GM12878 (cell line): Measurements from ENCODE around the gene POLD4. TPM values are rescaled to one million over a fixed set of nuclear protein-coding genes. Genes with fewer than 3 reads are reported as not detected.

Experiments used
- ATAC-seq: fragments of 200-7000 bp; cut with Tn5 transposase; 3 replicates; pipeline ENCODE4 v1.9.1; 2020; ENCODE audit warnings: mild to moderate bottlenecking, moderate library complexity
- BruUV-seq: library from RNA; stranded (reverse); fragments of 400-500 nt; replicated peaks from 2 replicates; lab custom pipeline; 2021; lab: Mats Ljungman, UMichigan
- CTCF ChIA-PET: fragments of 300-600 bp; sonication (Branson Sonifier 250); formaldehyde crosslinking; extraction: SDS; loops from one replicate; lab custom pipeline; 2021; ENCODE audit warnings: inconsistent platforms; lab: Yijun Ruan, JAX
- POLR2A ChIA-PET: fragments of 350-600 bp; formaldehyde crosslinking; extraction: SDS; loops from one replicate; lab custom pipeline; 2021; ENCODE audit warnings: inconsistent platforms; lab: Charles Lee
- RAD21 ChIA-PET: fragments of 300-600 bp; sonication (Branson Sonifier 250); formaldehyde crosslinking; loops from one replicate; lab custom pipeline; 2023; ENCODE audit warnings: antibody characterized with exemption; ENCODE audit not compliant: unreplicated experiment; lab: Charles Lee
- SMC1A ChIA-PET: fragments of 300-600 bp; sonication (Branson Sonifier 250); formaldehyde crosslinking; loops from one replicate; lab custom pipeline; 2023; ENCODE audit not compliant: unreplicated experiment, uncharacterized antibody; lab: Charles Lee
- DNase-seq: peaks from one replicate; pipeline ENCODE4 v3.0.0-alpha.2; 2011; ENCODE audit warnings: low read depth, low spot score
- FAIRE-seq: peaks from 3 replicates; lab custom pipeline; 2011; peaks lifted over from hg19 to GRCh38; lab: Jason Lieb, UNC
- H2AFZ ChIP-seq: 2 replicates; pipeline ENCODE4 v1.6.0; 2011; ENCODE audit warnings: low read depth, low read length, control low read depth; ENCODE audit not compliant: control insufficient read depth
- H3K27ac ChIP-seq: 2 replicates; pipeline ENCODE4 v1.5.1; 2011; ENCODE audit warnings: control low read depth; ENCODE audit not compliant: control insufficient read depth, insufficient read depth
- H3K27me3 ChIP-seq, 2 experiments: replicated peaks in 1 of 2; 2 replicates each; pipeline versions ENCODE4 v1.6.0 to v1.6.1; 2011; ENCODE audit warnings: low read length in 1 of 2; ENCODE audit not compliant: control insufficient read depth in 2 of 2, insufficient read depth in 2 of 2
- H3K36me3 ChIP-seq, 2 experiments: 2 replicates each; pipeline ENCODE4 v1.5.1; 2011; ENCODE audit warnings: low read length in 1 of 2; ENCODE audit not compliant: control insufficient read depth in 2 of 2, insufficient read depth in 2 of 2
- H3K4me1 ChIP-seq: 2 replicates; pipeline ENCODE4 v1.6.1; 2011; ENCODE audit warnings: mild to moderate bottlenecking, low read length, moderate library complexity, mixed read lengths; ENCODE audit not compliant: control insufficient read depth, insufficient read depth
- H3K4me2 ChIP-seq: 2 replicates; pipeline ENCODE4 v1.6.0; 2011; ENCODE audit warnings: control low read depth; ENCODE audit not compliant: control insufficient read depth, insufficient read depth
- H3K4me3 ChIP-seq: fragments of 200-600 bp; sonication (generic); 2 replicates; pipeline ENCODE4 v1.5.1; 2016
- H3K79me2 ChIP-seq: 2 replicates; pipeline ENCODE4 v1.6.0; 2011; ENCODE audit warnings: low read length; ENCODE audit not compliant: control insufficient read depth, insufficient read depth
- H3K9ac ChIP-seq: 2 replicates; pipeline ENCODE4 v1.8.0; 2011; ENCODE audit warnings: low read length, control low read depth, mixed read lengths; ENCODE audit not compliant: control insufficient read depth, insufficient read depth
- H3K9me3 ChIP-seq: replicated peaks from 3 replicates; pipeline ENCODE4 v1.5.1; 2011; ENCODE audit warnings: mild to moderate bottlenecking, low read length; ENCODE audit not compliant: control insufficient read depth, insufficient read depth
- H4K20me1 ChIP-seq: 2 replicates; pipeline ENCODE4 v1.6.0; 2011; ENCODE audit not compliant: control insufficient read depth, insufficient read depth
- CBX5 ChIP-seq: sonication (generic); IDR thresholded peaks from 2 replicates; pipeline ENCODE4 v1.6.1; 2016; ENCODE audit warnings: low read depth, moderate library complexity, mild to moderate bottlenecking, inconsistent platforms
- CHD1 ChIP-seq: IDR thresholded peaks from 2 replicates; pipeline ENCODE4 v1.6.1; 2012; ENCODE audit warnings: low read depth, low read length, improper control_type of control experiment
- JUND ChIP-seq: IDR thresholded peaks from 2 replicates; pipeline ENCODE4 v1.6.1; 2012; ENCODE audit warnings: low read depth, mild to moderate bottlenecking, low read length, improper control_type of control experiment, moderate library complexity
- POLR2A ChIP-seq: IDR thresholded peaks from 2 replicates; pipeline ENCODE4 v1.6.1; 2011; ENCODE audit warnings: low read depth, mild to moderate bottlenecking, low read length
- POLR2AphosphoS5 ChIP-seq: IDR thresholded peaks from 2 replicates; pipeline ENCODE4 v1.6.1; 2011; ENCODE audit warnings: mild to moderate bottlenecking, low read length, inconsistent platforms
- RBBP5 ChIP-seq: fragments of 200-600 bp; sonication (generic); conservative IDR thresholded peaks from 2 replicates; pipeline ENCODE4 v1.6.1; 2016
- ZNF384 ChIP-seq: IDR thresholded peaks from 2 replicates; pipeline ENCODE4 v1.6.1; 2012; ENCODE audit warnings: low read depth, mild to moderate bottlenecking, low read length, improper control_type of control experiment, borderline replicate concordance
- ZZZ3 ChIP-seq: IDR thresholded peaks from 2 replicates; pipeline ENCODE4 v1.6.1; 2011; ENCODE audit warnings: low read depth; ENCODE audit not compliant: control insufficient read depth, insufficient read length
- WGBS: methylation state at CpG from one replicate; pipeline ENCODE4 v1.1.6; 2016; ENCODE audit warnings: low lambda C conversion rate; ENCODE audit not compliant: insufficient replicate concordance, insufficient coverage; ENCODE audit errors: missing lambda C conversion rate; 5-methylcytosine and 5-hydroxymethylcytosine counted together
- in situ Hi-C: fragments of 300-500 bp; cut with MboI; formaldehyde crosslinking; loops from 9 replicates; pipeline ENCODE4 v1.14.3; 2018; ENCODE audit warnings: mixed read lengths
- intact Hi-C: fragments of 100-400 bp; cut with micrococcal nuclease; formaldehyde crosslinking; loops from one replicate; pipeline ENCODE4 v1.14.2; 2022; ENCODE audit not compliant: unreplicated experiment
- polyA plus RNA-seq, 11 experiments: library from polyadenylated mRNA; depleted of rRNA in 4 of 11; unstranded in 6 of 11; stranded (reverse) in 5 of 11; fragments of >200 nt; fragmentation: Nextera tagmentation in 4 of 11; fragmentation: Illumina TruSeq in 1 of 11; extraction: Ambion mirVana in 4 of 11; extraction: Trizol in 1 of 11; gene quantifications; 1 replicate in 1 of 11; 2 replicates in 10 of 11; pipeline versions ENCODE4 v1.2.1 to v1.2.3, GENCODE V29; 2011 to 2016; ENCODE audit warnings: inconsistent platforms in 2 of 11, missing spikeins in 2 of 11, low read depth in 1 of 11
- total RNA-seq, 4 experiments: library from RNA; depleted of rRNA in 3 of 4; stranded (reverse); fragments of >200 nt in 3 of 4; fragmentation: Illumina TruSeq in 1 of 4; extraction: Trizol in 1 of 4; gene quantifications; 2 replicates each; pipeline versions ENCODE4 v1.2.1 to v1.2.3, GENCODE V29; 2013 to 2021
- TF ChIP-seq, protein P1 (sequence below), 3 experiments: IDR thresholded peaks in 2 of 3; conservative IDR thresholded peaks in 1 of 3; 2 replicates each; pipeline ENCODE4 v1.5.1; 2011; ENCODE audit warnings: low read depth in 3 of 3, low read length in 3 of 3, mild to moderate bottlenecking in 3 of 3, control low read depth in 2 of 3, moderate library complexity in 2 of 3, inconsistent platforms in 1 of 3, mixed read lengths in 1 of 3; ENCODE audit not compliant: control insufficient read depth in 2 of 3, insufficient read depth in 1 of 3; ENCODE audit errors: extremely low read depth in 1 of 3

Gene POLD4
- total and polyA plus RNA-seq, 10 of the 15 experiments (the other 5 are each of a cell fraction or from before 2014, with no cell fraction given) = 8.1 to 176 (median 88.1) TPM

DNA sequence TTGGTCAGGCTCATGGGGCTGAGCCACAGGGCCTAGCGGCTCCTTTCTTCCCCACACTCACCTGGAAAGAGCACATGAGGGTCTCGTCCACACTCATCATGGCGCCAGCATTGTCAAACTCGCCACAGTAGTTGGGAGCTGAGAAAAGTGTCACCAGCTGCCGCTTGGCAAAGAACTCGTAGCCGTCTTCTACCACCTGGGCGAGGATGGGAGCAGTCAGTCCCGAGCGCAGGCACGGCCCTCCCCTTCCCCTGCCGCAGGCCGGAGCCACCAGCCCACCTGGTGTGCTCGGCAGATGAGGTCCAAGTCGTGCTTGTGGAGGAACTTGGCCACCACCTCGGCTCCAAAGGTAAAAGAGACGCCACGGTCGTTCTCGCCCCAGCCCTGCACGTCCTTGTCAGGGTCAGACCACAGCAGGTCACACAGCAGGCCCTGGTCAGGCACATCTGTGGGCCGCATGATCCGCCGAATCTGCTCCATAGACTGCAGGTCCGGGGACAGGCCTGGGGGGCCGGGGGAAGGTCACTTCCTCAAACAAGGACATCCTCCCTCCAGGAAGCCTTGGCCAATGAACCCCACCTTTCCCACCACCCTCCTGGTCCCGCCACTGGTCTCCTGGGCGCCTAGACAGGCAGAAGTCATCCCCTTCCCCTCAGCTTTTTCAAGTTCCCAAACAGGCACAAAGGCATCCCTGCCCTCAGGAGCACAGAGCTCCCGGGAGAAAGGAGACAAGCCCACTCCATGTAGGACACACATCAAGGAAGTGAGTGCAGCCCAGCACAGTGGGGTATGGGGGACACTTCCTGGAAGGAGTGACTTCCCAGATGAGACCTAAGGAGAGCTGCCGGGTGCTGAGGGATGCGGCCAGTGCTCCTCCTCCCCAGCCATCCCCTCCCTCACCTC is 45.6 kb upstream of the POLD4 start:
- ChIA-PET POLR2A (interaction anchor here (1.0 to 7.3 kb wide), 2 partner anchors 29 to 87 kb away, joined by 3 to 112 read pairs; partner anchors contain the start of genes AIP and RPS6KB2), CTCF (no interaction called here), SMC1A (interaction anchor here (1.3 kb wide), 1 partner anchor 30 kb away, joined by 3 read pairs; the partner anchor contains the start of gene RPS6KB2), RAD21 (interaction anchor here (3.5 kb wide), 1 partner anchor 68 kb away, joined by 72 read pairs; the partner anchor contains the start of gene TMEM134)
- Histone ChIP-seq H3K36me3 (peaks cover 23 to 29% of the 10 kb centered on the region in 2 experiments), H3K4me1 (peaks cover 30% of the 10 kb centered on the region), H4K20me1 (no peaks in the 10 kb centered on the region; the same call in 1 of the 2 replicates), H3K9ac (no peak overlapping the region), H3K4me3 (no peak overlapping the region), H3K27ac (no peak overlapping the region), H3K27me3 (no peaks in the 10 kb centered on the region), H3K79me2 (peaks cover 44% of the 10 kb centered on the region), H3K9me3 (no peaks in the 10 kb centered on the region; the same call in 2 of the 3 replicates), H2AFZ (no peak overlapping the region), H3K4me2 (peak overlapping the region; percentile 44; the same call in 1 of the 2 replicates)
- ATAC-seq (no peak), FAIRE-seq (no peak), DNase-seq (no peak)
- in situ Hi-C loops (no loop called here), intact Hi-C loops (no loop called here)
- WGBS = 92% methylated on average over 31 of the region's 31 CpGs
- no TSS peak for BruUV-seq
- TF ChIP-seq ZNF384 (no peak), CBX5 (no peak), RBBP5 (no peak), ZZZ3 (no peak), POLR2A (peak; percentile 53; the same call in 1 of the 2 replicates), POLR2AphosphoS5 (0 out of 2 replicates have a peak, but pooled peaks have one; percentile 1), JUND (no peak), CHD1 (no peak)
- TF ChIP-seq, protein P1, sequence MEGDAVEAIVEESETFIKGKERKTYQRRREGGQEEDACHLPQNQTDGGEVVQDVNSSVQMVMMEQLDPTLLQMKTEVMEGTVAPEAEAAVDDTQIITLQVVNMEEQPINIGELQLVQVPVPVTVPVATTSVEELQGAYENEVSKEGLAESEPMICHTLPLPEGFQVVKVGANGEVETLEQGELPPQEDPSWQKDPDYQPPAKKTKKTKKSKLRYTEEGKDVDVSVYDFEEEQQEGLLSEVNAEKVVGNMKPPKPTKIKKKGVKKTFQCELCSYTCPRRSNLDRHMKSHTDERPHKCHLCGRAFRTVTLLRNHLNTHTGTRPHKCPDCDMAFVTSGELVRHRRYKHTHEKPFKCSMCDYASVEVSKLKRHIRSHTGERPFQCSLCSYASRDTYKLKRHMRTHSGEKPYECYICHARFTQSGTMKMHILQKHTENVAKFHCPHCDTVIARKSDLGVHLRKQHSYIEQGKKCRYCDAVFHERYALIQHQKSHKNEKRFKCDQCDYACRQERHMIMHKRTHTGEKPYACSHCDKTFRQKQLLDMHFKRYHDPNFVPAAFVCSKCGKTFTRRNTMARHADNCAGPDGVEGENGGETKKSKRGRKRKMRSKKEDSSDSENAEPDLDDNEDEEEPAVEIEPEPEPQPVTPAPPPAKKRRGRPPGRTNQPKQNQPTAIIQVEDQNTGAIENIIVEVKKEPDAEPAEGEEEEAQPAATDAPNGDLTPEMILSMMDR (IDR thresholded peaks at IDR 0.05 in 2 of 3, conservative IDR thresholded peaks at IDR 0.05 in 1 of 3; ENCODE audit: control insufficient read depth in 2 of 3, extremely low read depth in 1 of 3, insufficient read depth in 1 of 3, low read depth in 3 of 3, low read length in 3 of 3) = no peak
- TF ChIP-seq, all 136 proteins: peak for 2
